GM12873 (cell line): Measurements from ENCODE around the gene POLN.

Source experiments
- CTCF ChIP-seq: IDR thresholded peaks from 2 replicates; pipeline ENCODE4 v1.5.1; 2012; ENCODE audit warnings: low read depth, mild to moderate bottlenecking, moderate library complexity, low read length, control low read depth; ENCODE audit not compliant: insufficient read depth; ENCODE audit errors: missing control alignments

The POLN gene

GRCh38 chr4:2054217-2054616 lies 187.7 kb downstream of the POLN start:
- TF ChIP-seq CTCF = no peak

- TF ChIP-seq CTCF = no peak
Measured at GRCh38 chr4:2051086-2051485, 190.8 kb downstream of the POLN start.

DNA sequence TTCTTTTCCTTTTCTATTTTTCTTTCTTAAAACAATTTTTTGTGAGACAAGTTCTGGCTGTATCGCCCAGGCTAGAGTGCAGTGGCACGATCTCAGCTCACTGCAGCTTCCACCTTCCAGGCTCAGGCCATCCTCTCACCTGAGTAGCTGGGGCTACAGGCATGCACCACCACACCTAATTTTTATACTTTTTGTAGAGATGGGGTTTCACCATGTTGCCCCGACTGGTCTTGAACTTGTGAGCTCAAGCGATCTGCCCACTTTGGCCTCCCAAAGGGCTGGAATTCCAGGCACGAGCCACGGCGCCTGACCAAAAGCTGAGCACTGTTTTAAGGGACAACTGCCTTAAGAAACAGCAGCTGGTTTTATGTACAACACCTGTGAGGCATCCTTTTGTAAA lies 192.1 kb downstream of the POLN start:
- TF ChIP-seq CTCF = no peak

- no peak for TF ChIP-seq CTCF
Measured at GRCh38 chr4:2049381-2049780, 192.5 kb downstream of the POLN start.

DNA sequence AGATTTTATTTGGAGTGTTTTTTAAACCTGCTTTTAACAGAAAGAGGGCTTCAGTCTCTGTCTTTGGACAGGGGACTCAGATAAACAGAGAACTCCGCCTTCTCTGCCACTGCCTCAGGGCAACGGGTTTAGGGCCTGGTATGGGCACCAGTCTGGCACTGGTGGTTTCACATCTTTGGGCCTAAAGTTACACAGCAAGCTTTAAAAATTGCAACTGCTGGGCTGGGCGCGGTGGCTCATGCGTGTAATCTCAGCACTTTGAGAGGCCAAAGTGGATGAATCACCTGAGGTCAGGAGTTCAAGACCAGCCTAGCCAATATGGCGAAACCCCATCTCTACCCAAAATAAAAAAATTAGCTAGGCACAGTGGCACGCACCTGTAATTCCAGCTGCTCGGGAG lies 193.1 kb downstream of the POLN start:
- no peak for TF ChIP-seq CTCF

DNA sequence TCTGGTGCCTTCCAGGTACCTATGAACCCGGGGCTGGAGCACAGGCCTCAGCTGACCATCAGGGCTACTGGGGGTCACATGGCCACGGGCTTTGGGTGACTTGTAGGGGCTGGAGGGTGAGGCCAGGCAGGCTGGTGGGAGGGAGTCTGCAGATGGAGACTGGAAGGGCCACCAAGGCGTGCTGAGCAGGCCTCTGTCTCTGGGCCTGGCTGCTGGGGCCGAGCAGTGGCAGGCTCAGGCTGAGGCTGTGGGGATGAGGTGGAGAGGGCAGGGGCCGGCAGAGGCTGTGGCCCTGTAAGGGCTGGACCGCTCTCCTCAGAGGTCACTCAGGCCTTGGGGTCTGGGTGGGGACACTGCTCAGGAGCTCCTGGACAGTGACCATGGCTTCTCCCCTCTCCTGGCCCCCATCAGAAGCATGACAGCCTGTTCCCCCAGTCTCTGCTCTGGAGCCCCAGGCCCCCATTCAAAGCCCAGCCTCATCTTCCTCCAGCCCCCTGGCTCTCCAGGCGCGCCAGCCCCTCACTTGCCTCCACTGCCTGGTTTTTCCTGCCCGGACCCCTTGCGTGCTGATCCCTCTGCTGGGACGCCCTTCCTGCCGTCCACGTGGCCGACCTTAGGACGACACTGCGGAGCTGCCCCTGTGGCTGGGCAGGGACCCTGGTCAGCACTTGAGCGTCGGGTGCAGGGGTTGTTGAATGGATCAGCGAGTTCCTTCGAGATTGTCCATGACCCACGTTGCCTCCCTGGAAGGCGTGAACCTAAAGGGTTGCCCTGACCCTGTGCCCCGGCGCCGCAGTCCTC lies 193.9 kb downstream of the POLN start:
- TF ChIP-seq CTCF = no peak

- no peak for TF ChIP-seq CTCF
Measured at GRCh38 chr4:2047031-2047660, 194.8 kb downstream of the POLN start.
